Embryonic facial prominence (tissue), 1 donor: ENCODE results near the gene BEND5.
A peak's percentile ranks its signal among the peaks of the same experiment; 100 is the strongest.

Experiments
- DNase-seq: peaks from one replicate; pipeline ENCODE4 v3.0.0-alpha.2; 2016; ENCODE audit errors: extremely low spot score

BEND5 gene, protein sequence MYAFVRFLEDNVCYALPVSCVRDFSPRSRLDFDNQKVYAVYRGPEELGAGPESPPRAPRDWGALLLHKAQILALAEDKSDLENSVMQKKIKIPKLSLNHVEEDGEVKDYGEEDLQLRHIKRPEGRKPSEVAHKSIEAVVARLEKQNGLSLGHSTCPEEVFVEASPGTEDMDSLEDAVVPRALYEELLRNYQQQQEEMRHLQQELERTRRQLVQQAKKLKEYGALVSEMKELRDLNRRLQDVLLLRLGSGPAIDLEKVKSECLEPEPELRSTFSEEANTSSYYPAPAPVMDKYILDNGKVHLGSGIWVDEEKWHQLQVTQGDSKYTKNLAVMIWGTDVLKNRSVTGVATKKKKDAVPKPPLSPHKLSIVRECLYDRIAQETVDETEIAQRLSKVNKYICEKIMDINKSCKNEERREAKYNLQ

DNA sequence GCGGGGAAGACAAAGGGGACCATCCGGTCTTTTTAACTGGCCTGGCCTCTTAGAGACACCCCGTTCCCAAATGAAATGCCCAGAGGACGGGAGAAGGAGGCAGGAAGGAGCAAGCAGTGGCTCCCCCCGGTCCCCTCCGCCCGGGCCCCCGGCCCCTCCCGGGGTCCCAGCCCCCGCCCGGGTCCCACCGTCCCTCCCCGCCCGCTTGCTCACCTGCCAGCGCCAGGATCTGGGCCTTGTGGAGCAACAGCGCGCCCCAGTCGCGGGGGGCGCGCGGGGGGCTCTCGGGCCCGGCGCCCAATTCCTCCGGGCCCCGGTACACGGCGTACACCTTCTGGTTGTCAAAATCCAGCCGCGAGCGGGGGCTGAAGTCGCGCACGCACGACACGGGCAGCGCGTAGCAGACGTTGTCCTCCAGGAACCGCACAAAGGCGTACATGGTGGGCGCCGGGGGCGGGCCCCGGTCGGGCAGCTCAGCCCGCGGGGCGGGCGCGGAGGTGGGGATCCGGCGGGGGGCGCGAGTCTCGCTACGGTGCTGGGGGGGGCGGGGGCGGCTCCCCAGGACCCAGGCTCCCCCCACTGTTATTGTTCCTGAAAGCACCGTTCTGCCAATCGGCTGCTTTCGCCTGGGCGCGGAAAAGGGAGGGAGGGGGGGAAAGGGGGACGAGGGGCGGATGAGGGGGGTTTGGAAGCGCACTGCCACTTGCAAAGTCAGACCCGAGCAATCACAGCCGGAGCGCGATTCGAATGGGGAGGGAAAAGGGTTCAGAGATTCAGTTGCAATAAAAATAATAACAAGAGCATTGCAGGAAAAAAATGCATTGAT is at the start of gene BEND5:
BEND5 (minus strand) TSS at position 499 of the 826 bp plus-strand sequence; CDS start at position 439, 60 bp downstream.
- DNase-seq = peak; percentile 78

DNA sequence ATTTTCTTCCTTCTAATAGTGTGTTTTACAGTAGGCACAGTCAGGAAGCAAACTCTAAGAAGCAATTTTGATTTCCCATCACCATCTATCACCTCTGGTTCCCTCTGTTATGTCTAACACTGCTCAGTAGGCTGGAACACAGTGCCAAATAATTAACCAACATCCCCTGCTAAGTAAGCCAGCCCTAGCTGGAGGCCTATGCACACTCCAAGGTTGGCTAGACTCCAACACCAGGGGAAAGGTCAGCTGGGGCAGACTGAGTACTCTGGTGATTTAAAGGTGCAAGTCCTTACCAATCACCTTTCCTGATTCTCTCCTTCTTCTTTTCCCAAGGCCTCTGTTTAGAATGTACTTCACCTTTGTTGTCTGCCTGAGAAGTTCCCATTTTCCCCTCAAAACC is 46.5 kb upstream of the BEND5 start:
- DNase-seq = no peak

GRCh38 chr1:48820491-48820890 is 43.8 kb upstream of the BEND5 start:
- DNase-seq = no peak

DNA sequence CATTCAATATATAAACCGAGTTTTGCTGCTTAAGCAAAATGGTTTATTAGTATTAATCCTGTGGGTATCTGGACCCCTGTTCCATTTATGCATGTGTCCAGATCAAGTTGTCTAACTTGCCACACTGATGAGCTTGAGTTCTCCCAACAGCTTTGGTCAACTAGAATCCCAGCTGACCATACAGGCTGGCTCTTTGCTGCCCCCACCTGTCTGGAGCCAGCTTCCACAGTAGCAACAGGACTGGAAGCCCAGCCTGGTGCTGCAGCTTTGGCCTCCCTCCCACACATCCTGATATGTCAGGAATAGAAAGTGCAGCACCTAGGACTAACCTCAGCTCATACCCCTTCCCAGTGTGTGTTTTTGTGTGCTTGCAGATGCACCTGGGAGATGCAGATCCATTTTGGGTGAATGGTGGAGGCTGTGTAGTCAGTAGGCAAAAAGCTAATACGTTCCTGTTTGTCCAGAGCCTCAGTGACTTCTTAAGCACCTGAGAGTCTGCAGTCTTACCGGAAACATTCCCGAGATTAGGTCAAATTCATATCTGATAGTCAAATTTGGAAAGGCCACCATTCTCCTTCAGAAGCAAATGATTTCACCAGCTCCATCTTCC is 40.9 kb upstream of the BEND5 start:
- DNase-seq = no peak

DNA sequence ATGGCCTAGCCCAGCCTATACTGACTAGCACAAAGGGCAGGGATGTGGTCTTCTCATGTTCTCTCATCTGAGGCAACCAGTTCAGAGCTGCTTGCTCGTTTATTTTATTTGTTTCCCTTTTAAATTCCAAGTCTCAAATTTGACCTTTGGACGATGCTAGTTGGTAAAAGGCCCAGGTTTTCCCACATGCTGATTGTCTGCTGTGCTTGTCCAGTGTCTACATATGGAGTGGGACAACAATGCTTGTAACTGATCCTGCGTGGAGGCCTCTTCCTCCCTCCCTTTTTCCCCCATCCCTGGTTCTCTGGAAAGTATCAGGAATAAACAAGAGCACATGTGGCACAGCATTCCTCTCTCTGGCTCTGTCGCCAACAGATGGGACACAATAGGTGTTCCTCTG is 34.0 kb upstream of the BEND5 start:
- no peak for DNase-seq

DNA sequence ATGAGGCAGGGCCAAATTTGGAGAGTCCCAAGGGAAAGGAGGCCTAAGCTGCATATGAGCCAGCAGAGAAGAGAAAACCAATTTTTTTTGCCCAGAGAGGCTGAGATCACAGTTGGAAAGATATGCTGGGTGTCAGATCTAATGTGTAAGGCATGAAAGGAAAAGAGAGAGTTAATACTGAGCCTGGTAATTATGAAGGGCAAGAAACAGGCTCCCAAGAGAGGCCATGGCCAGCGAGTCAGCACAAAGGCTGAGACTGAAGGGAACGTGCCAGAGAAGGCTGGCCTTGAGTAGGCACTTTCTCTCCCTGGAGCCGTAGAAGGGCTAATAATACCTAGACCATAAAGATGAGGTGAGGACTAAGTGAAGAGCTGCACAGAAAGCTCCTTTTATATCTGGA is 31.8 kb upstream of the BEND5 start:
- DNase-seq = no peak

- DNase-seq = no peak
Observed at GRCh38 chr1:48807554-48808260, 31.0 kb upstream of the BEND5 start.

- no peak for DNase-seq
Observed at GRCh38 chr1:48803474-48803873, 26.8 kb upstream of the BEND5 start.

DNA sequence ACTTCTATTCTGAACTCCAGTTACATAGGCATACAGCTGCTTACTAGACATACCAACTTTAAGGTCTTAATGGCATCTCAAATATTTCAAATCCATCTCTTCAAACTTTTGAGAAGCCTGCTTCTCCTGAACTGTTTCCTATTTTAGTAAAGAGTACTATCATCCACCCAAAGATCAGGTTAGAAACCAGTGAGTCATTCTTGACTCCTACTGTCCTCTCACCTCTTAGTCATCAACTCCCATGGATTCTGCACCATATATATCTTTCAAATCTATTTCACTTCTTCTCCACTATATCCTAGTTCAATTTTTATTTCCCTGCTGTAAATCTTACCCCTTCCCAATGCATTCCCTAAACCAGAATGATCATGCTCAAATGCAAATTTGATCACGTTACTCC is 18.1 kb upstream of the BEND5 start:
- no peak for DNase-seq

GRCh38 chr1:48793863-48794262 is 17.2 kb upstream of the BEND5 start:
- no peak for DNase-seq

GRCh38 chr1:48792961-48793360 is 16.3 kb upstream of the BEND5 start:
- no peak for DNase-seq

- no peak for DNase-seq
Observed at GRCh38 chr1:48790397-48790796, 13.7 kb upstream of the BEND5 start.

GRCh38 chr1:48789903-48790302 is 13.2 kb upstream of the BEND5 start:
- no peak for DNase-seq

DNA sequence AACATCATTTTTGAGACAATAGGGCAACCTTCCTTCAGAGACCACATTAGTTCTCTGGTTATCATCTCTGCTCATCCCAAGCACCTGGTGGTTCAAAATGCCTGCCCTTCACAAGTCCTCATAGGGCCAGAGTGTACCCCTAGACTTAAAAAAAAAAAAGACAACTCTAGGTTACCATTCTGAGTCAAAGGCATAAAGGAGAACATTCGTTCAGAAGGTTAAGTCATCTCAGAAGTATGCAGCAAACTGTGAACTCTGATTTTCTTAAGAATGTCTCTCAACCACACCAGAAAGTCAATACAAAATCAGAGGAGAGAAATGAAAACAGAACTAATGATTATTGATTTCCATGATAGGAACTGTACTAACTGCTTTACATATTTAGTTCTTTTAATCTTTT is 9.2 kb upstream of the BEND5 start:
- DNase-seq = no peak

- no peak for DNase-seq
Observed at GRCh38 chr1:48784301-48784700, 7.6 kb upstream of the BEND5 start.

GRCh38 chr1:48777219-48777895 is 666 bp upstream of the BEND5 start:
- DNase-seq = no peak

GRCh38 chr1:48775831-48776392 is 779 bp downstream of the BEND5 start:
- DNase-seq = no peak

DNA sequence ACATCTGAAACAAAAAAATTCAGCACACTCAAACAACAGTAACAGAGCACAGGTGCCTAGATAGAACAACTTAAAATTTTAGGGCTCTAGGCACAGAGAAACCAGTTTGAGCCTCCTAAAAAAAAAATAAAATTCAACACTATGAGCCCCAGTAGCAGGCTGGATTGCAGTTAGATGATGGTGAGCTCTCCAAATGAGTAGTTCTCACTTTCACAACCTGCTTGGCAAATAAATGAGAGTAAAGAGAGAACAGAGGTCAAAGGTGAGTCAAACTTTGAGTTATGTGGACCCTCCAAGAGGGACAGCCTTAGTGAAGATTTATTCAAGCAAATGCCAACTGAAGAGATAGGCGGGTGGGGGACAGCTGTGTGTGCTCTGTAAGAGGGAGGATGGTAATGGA is 3.6 kb downstream of the BEND5 start:
- DNase-seq = no peak

DNA sequence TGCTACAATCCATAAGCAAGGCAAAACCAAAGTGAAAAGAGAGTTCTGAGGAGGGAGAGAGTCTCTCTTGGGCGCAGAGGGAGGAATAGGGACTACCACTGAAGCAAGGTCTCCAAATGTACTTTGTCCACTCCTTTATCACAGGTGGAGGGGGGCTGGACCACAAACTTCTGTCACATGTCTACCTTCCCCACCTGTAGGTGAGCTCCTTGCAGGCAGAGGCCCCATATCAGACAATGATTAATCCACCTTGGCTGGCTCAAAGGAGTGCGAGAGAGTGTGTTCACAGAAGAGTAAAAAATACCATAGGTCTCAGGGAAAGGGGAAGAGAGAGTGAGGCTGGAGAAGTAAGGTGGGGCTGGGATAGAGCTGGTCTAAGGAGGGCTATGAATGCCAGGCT is 4.5 kb downstream of the BEND5 start:
- DNase-seq = no peak

DNA sequence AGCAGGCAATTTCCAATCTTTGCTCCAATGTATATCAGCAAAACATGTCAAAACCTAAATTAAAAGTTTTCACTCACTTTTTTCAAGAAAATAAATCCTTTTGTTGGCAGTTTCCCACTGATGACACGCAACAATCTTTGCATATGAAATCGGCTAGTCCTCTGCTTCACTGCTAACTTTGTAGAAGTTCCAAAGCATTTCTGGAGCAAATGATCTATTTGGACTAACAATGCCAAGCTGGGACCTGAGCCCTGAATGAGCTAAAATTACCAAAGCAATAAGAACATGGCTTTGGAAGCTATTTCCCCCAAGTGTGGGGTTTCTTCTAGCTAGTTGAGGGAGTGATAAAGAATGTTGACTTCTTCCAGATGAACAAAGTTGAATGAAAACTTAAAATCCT is 5.1 kb downstream of the BEND5 start:
- DNase-seq = no peak

DNA sequence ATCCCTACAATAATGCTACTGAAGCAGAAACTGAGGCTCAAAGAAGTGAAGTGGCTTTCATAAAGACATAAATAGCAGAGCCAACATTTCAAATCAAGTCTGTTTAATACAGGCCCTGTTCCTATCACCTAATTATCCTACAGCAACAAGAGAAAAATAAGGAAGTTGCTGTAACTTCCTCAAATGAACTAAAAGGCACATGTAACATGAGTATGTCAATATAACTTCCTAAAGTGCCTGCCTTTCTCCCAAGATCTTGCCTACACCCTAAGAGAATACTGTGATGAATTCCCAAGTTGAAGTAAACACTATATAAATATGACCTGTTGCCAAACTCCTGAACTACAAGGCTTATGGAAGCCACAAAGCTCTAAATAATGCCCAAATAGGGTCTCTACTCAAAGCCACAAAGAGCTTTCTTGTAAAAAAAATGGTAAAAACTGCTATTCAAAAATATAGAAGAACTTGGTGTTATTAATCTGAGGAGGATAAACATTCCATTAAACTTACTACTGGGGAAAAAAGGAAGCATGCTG is 8.6 kb downstream of the BEND5 start:
- no peak for DNase-seq
